Kidney epithelial cell (primary cell): ENCODE data around the gene TMEM44. TPM values are rescaled to one million over a fixed set of nuclear protein-coding genes. Genes with fewer than 3 reads are reported as not detected.

Experiments used
- DNase-seq: peaks from one replicate; pipeline ENCODE4 v3.0.0-alpha.2; 2010; ENCODE audit warnings: low read depth
- H3K27me3 ChIP-seq: 2 replicates; pipeline ENCODE4 v1.6.0; 2011; ENCODE audit warnings: low read length; ENCODE audit not compliant: control insufficient read depth, insufficient read depth
- H3K36me3 ChIP-seq: 2 replicates; pipeline ENCODE4 v1.5.1; 2011; ENCODE audit warnings: low read length; ENCODE audit not compliant: control insufficient read depth, insufficient read depth
- H3K4me3 ChIP-seq: 2 replicates; pipeline ENCODE4 v1.5.1; 2011; ENCODE audit warnings: low read depth, mild to moderate bottlenecking, control low read depth, low read length
- total RNA-seq: library from RNA; depleted of rRNA; stranded (reverse); fragments of >200 nt; gene quantifications from 2 replicates; pipeline ENCODE4 v1.2.3, GENCODE V29; 2015
- TF ChIP-seq, protein P1 (sequence below): IDR thresholded peaks from 2 replicates; pipeline ENCODE4 v1.5.1; 2011; ENCODE audit warnings: mild to moderate bottlenecking, moderate library complexity, low read length, control low read depth, inconsistent platforms; ENCODE audit not compliant: insufficient read depth, poor library complexity, severe bottlenecking

The TMEM44 gene, protein sequence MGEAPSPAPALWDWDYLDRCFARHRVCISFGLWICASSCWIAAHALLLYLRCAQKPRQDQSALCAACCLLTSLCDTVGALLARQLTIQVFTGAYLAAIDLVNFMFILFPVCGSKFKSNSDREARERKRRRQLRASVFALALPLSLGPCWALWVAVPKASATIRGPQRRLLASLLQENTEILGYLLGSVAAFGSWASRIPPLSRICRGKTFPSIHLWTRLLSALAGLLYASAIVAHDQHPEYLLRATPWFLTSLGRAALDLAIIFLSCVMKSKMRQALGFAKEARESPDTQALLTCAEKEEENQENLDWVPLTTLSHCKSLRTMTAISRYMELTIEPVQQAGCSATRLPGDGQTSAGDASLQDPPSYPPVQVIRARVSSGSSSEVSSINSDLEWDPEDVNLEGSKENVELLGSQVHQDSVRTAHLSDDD
- 16.0 and 16.2 TPM in 2 replicates for total RNA-seq

DNA sequence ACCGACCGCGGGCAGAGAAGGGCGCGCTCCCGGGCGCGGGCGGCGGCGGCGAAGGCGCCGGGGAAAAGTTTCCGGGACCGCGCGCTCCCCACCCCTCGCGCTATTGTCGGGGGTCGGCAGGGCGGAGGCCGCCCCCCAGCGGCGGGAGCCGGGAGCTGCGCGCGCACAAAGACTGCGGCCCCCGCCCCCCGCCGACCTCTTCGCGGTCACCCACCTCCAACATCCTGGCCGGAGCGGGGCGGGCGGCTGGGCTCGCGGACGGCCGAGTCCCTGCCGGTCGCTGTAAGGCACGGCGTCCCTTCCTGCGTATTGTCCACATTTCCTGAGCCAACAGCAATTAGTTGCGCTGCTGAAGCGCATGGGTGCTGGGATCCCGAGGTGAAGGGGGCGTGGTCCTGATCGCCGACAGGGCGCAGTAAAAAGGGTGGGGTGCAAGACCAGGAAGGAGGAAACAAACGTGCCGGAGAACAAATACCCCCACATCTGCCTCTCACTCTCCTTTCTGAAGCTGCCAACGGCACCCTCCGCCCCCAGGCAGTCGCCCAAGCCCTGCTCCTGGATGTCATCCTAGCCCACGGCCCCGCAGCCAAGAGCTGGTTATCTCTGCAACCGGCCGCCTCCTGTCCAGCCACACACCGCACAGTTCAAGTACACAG, at the start of gene TMEM44:
Gene TMEM44, minus strand, starts transcription at position 71 of the 656 bp plus-strand sequence. CDS start 204 bp downstream, outside the sequence.
- Histone ChIP-seq H3K36me3 (no peaks in the 10 kb centered on the region), H3K4me3 (peak within 1 kb of the TSS; percentile 85), H3K27me3 (no peaks in the 10 kb centered on the region)
- peak; percentile 23 for DNase-seq
- TF ChIP-seq, protein P1, sequence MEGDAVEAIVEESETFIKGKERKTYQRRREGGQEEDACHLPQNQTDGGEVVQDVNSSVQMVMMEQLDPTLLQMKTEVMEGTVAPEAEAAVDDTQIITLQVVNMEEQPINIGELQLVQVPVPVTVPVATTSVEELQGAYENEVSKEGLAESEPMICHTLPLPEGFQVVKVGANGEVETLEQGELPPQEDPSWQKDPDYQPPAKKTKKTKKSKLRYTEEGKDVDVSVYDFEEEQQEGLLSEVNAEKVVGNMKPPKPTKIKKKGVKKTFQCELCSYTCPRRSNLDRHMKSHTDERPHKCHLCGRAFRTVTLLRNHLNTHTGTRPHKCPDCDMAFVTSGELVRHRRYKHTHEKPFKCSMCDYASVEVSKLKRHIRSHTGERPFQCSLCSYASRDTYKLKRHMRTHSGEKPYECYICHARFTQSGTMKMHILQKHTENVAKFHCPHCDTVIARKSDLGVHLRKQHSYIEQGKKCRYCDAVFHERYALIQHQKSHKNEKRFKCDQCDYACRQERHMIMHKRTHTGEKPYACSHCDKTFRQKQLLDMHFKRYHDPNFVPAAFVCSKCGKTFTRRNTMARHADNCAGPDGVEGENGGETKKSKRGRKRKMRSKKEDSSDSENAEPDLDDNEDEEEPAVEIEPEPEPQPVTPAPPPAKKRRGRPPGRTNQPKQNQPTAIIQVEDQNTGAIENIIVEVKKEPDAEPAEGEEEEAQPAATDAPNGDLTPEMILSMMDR: peak; percentile 8

DNA sequence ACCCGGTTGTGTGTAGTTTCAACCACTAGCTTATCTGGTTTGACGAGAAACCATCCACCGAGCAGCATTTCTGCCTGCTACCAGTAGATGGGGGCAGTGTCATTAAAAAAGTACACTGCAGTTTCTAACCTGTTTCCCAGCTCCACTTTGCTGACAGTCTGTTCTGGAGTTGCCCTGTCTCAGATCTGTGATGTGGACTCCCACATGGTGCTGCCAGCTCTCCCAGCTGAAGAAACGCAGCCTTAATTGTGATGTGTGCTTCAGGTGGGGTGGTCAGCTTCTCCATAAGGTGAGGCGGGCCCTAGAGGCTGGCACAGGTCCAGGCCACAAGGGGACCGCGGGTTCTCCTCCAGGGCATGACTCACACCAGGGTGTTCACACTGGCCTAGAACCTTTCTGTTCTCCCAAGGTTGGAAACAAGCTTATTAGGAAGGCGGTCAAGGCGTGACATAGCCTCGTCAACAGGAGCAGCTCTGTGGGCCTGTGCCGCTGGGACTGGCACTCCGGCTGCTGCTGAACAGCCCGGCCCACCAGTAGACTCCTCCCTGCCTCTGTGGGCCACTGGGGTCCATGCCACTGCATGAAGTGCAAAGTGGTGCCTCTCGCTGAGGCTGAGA, 49.6 kb upstream of the TMEM44 start:
- Histone ChIP-seq H3K27me3 (peaks cover 9% of the 10 kb centered on the region), H3K36me3 (no peaks in the 10 kb centered on the region), H3K4me3 (no peak overlapping the region)
- TF ChIP-seq, protein P1: peak; percentile 80
- DNase-seq: no peak

DNA sequence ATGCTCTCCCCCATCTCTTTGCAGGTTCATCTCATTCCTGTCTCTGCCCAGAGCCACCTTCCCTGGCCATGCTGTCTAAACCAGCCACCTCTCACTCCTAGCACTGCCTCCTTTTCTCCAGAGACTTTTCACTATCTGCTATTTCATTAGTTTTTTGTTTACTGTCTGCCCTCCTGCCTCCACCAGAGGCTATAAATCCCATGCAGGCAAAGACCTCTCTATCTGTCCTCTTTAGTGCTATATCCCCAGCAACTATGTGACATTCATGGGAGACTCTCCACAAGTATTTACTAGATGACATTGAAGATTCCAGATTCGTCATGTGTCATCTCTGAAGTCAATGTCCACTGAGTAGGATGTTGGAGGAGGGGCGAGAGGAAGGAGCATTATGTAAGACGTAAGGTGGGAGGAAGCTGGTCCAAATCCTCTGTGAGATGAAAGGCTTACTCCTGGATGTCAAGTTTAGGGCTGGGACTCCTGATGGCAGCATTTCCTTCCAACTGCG, 49.0 kb upstream of the TMEM44 start:
- no peak overlapping the region for H3K4me3 ChIP-seq
- TF ChIP-seq, protein P1: no peak

DNA sequence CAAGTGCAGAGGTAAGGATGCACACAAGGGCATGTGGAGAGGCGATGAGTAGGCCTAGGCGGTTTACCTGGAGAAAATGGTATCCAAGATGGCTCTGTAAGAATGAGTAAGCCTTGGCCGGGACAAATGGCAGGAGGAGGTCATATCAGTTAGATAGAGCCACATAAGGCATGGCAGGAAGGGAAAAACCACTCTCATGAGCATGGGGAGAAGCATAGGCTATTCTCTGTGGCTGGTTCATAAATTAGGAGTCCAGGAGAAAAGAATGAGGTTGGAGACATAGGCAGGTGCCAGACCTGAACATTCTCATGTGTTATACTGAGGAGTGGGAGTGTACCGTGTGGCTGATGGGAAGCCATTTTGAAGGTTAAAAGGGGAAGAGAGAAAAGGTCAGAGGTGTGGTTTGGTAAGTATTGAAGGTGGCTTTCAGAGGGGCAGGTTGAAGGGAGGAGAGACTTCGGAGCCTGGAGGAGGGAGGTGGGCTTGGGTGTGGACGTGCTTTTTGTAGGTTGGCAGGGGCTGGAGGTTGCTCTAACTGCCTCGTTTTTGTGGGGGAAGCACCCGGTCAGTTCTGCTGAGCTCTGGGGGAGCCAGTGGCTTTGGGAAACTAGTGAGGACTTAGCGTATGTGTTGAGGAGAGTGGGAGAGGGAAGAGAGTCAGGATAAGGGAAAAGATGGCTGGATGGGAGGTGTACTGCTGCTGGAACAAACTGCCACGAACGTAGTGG, 47.8 kb upstream of the TMEM44 start:
- Histone ChIP-seq H3K27me3 (no peaks in the 10 kb centered on the region), H3K36me3 (no peaks in the 10 kb centered on the region), H3K4me3 (no peak overlapping the region)
- DNase-seq: no peak
- TF ChIP-seq, protein P1: no peak

More for the DNA sequence above, 49.0 kb upstream of the TMEM44 start:
- no peaks in the 10 kb centered on the region for H3K36me3 ChIP-seq
- H3K27me3 ChIP-seq: peaks cover 6% of the 10 kb centered on the region
- DNase-seq: no peak

DNA sequence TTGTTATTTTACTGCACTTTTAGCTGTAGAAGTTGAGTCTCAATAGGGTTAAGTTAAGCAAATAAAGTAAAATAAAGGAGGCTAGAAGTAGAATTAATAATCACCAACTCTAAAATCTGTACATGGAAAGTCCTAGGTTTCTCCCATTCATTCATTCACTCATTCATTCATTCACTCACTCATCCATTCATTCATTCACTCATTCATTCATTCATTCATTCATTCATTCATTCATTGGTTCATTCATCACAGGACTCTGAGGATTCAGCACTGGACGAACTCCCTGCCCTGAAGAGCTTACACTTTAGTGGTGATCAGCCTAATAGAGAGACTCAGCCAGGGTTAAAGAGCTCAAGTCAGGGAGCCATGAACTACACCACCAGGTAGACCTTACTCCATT, 43.3 kb upstream of the TMEM44 start:
- no peaks in the 10 kb centered on the region for H3K27me3 ChIP-seq
- DNase-seq: no peak
- TF ChIP-seq, protein P1: no peak
- no peak overlapping the region for H3K4me3 ChIP-seq
- H3K36me3 ChIP-seq: no peaks in the 10 kb centered on the region
